Naive thymus-derived CD4-positive, alpha-beta T cell (primary cell): Measurements from ENCODE around the gene NATD1. TPM values are rescaled to one million over a fixed set of nuclear protein-coding genes. Genes with fewer than 3 reads are reported as not detected.

Source experiments
- ATAC-seq: fragments of 150-1000 bp; cut with Tn5 transposase; 2 replicates; pipeline ENCODE4 v1.10.0; 2021; ENCODE audit warnings: mild to moderate bottlenecking, moderate library complexity
- CTCF ChIA-PET: fragments of 350-600 bp; sonication (Branson Sonifier 250); formaldehyde crosslinking; loops from one replicate; lab custom pipeline; 2021; ENCODE audit warnings: antibody characterized with exemption; lab: Charles Lee
- POLR2A ChIA-PET: fragments of 350-600 bp; sonication (Branson Sonifier 250); formaldehyde crosslinking; loops from one replicate; lab custom pipeline; 2021; ENCODE audit warnings: antibody characterized with exemption, inconsistent platforms; lab: Charles Lee
- DNase-seq, 9 donors: peaks; one replicate each; pipeline versions ENCODE4 v3.0.0 to v3.0.0-alpha.2; 2020 to 2022; ENCODE audit warnings: mixed read lengths in 1 of 9
- H3K27ac ChIP-seq: one replicate; pipeline ENCODE4 v1.7.0; 2013; ENCODE audit warnings: mild to moderate bottlenecking, low read depth, low read length, moderate library complexity
- H3K27me3 ChIP-seq, 2 donors: one replicate each; pipeline ENCODE4 v1.7.0; 2013; ENCODE audit warnings: low read length in 2 of 2, mild to moderate bottlenecking in 2 of 2, moderate library complexity in 2 of 2; ENCODE audit not compliant: control insufficient read depth in 2 of 2, insufficient read depth in 2 of 2
- H3K36me3 ChIP-seq, 3 experiments: 1 replicate in 2 of 3; 2 replicates in 1 of 3; pipeline ENCODE4 v1.7.0; 2013; ENCODE audit warnings: low read length in 3 of 3, mild to moderate bottlenecking in 3 of 3, moderate library complexity in 1 of 3; ENCODE audit not compliant: insufficient read depth in 3 of 3, control insufficient read depth in 2 of 3
- H3K4me1 ChIP-seq, 2 donors: one replicate each; pipeline ENCODE4 v1.7.0; 2013; ENCODE audit warnings: low read length in 2 of 2, mild to moderate bottlenecking in 2 of 2, moderate library complexity in 1 of 2; ENCODE audit not compliant: control insufficient read depth in 2 of 2, insufficient read depth in 2 of 2
- H3K4me3 ChIP-seq: 2 replicates; pipeline ENCODE4 v1.7.0; 2013; ENCODE audit warnings: mild to moderate bottlenecking, low read length
- H3K9me3 ChIP-seq, 3 experiments: 1 replicate in 2 of 3; 2 replicates in 1 of 3; pipeline ENCODE4 v1.7.0; 2013; ENCODE audit warnings: low read length in 3 of 3; ENCODE audit not compliant: control insufficient read depth in 2 of 3
- H3K27ac Mint-ChIP-seq, 9 donors: one replicate each; pipeline ENCODE4 v1.8.0; 2020 to 2022; ENCODE audit warnings: mixed read lengths in 9 of 9, mild to moderate bottlenecking in 8 of 9, moderate library complexity in 5 of 9, inconsistent platforms in 2 of 9
- H3K27me3 Mint-ChIP-seq, 5 donors: one replicate each; pipeline ENCODE4 v1.8.0; 2021 to 2022; ENCODE audit warnings: mixed read lengths in 5 of 5, mild to moderate bottlenecking in 1 of 5
- H3K36me3 Mint-ChIP-seq, 5 donors: one replicate each; pipeline ENCODE4 v1.8.0; 2020 to 2022; ENCODE audit warnings: mixed read lengths in 5 of 5, mild to moderate bottlenecking in 3 of 5, inconsistent platforms in 1 of 5
- H3K4me1 Mint-ChIP-seq, 7 donors: one replicate each; pipeline ENCODE4 v1.8.0; 2020 to 2022; ENCODE audit warnings: mixed read lengths in 7 of 7, mild to moderate bottlenecking in 3 of 7, inconsistent platforms in 1 of 7
- H3K4me3 Mint-ChIP-seq, 10 donors: one replicate each; pipeline ENCODE4 v1.8.0; 2020 to 2022; ENCODE audit warnings: mild to moderate bottlenecking in 10 of 10, mixed read lengths in 10 of 10, moderate library complexity in 6 of 10, inconsistent platforms in 2 of 10
- H3K9me3 Mint-ChIP-seq, 11 donors: one replicate each; pipeline ENCODE4 v1.8.0; 2020 to 2022; ENCODE audit warnings: mixed read lengths in 11 of 11, mild to moderate bottlenecking in 4 of 11, inconsistent platforms in 1 of 11, moderate library complexity in 1 of 11
- intact Hi-C, 2 donors: fragments of 100-400 bp; cut with micrococcal nuclease; formaldehyde crosslinking; loops; one replicate each; pipeline ENCODE4 v1.15.1; 2023
- polyA plus RNA-seq, 2 donors: library from polyadenylated mRNA; unstranded; fragments of 300-500 nt; fragmentation: Illumina TruSeq; gene quantifications; one replicate each; pipeline ENCODE4 v1.2.3, GENCODE V29; 2021
- total RNA-seq, 6 experiments: library from RNA in 5 of 6; stranded (reverse) in 5 of 6; gene quantifications; 1 replicate in 5 of 6; 2 replicates in 1 of 6; pipeline ENCODE4 v1.2.3 and lab custom pipeline; 2021 to 2026

The NATD1 gene
- total and polyA plus RNA-seq, 7 experiments from 2014 or later: 1.7 to 11.1 (median 7.1) TPM

DNA sequence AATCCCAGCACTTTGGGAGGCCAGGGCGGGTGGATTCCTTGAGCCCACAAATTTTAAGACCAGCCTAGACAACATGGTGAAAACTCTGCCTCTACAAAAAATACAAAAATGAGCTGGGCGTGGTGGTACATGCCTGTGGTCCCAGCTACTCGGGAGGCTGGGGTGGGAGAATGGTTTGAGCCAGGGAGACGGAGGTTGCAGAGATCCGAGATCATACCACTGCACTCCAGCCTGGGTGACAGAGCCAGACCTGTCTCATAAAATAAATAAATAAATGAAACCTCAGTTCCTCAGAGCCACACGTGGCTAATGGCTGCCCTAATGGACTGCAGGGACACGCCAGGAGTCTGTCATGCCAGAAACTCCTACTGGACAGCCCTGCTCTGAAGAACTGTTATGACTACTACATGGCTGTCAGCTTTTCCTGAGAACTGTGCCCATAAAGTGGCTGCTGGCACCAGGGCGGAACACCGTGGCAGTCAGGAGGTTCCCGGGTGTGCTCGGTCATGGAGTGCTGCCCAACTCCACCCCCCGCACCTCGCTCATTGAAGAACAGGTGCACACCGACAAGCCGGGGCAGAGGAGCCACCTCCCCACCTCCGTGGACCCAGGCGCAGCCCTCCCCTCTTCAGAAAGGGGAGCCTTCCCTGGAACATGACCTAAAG lies 43.6 kb downstream of the NATD1 start:
- no peaks in the 10 kb centered on the region for H3K27me3 Mint-ChIP-seq
- Histone ChIP-seq H3K4me3 (no peak overlapping the region), H3K9me3 (no peaks in the 10 kb centered on the region), H3K27ac (no peak overlapping the region), H3K36me3 (peaks cover 0 to 37% (median 0%) of the 10 kb centered on the region in 3 experiments), H3K27me3 (no peaks in the 10 kb centered on the region), H3K4me1 (peaks cover 20 to 21% of the 10 kb centered on the region in 2 donors)
- H3K4me1 Mint-ChIP-seq: peaks cover 34 to 67% (median 58%) of the 10 kb centered on the region in 7 donors
- H3K4me3 Mint-ChIP-seq: peak overlapping the region in 1 of 10 donors; percentile 29
- POLR2A ChIA-PET: no interaction called here
- peak overlapping the region in 2 of 9 donors; percentile 39 to 46 for H3K27ac Mint-ChIP-seq
- no peaks in the 10 kb centered on the region for H3K9me3 Mint-ChIP-seq
- peaks cover 0 to 8% (median 0%) of the 10 kb centered on the region in 5 donors for H3K36me3 Mint-ChIP-seq
- ATAC-seq: no peak
- CTCF ChIA-PET: no interaction called here
- no peak for DNase-seq
- intact Hi-C loops: no loop called here

- H3K27me3 Mint-ChIP-seq: no peaks in the 10 kb centered on the region
- H3K4me3 Mint-ChIP-seq: no peak overlapping the region
- Histone ChIP-seq H3K4me1 (peaks cover 19 to 21% of the 10 kb centered on the region in 2 donors), H3K27me3 (no peaks in the 10 kb centered on the region), H3K36me3 (peaks cover 0 to 33% (median 0%) of the 10 kb centered on the region in 3 experiments), H3K4me3 (no peak overlapping the region), H3K9me3 (no peaks in the 10 kb centered on the region), H3K27ac (no peak overlapping the region)
- H3K9me3 Mint-ChIP-seq: no peaks in the 10 kb centered on the region
- intact Hi-C loops: no loop called here
- H3K4me1 Mint-ChIP-seq: peaks cover 32 to 72% (median 61%) of the 10 kb centered on the region in 7 donors
- ChIA-PET CTCF (no interaction called here), POLR2A (interaction anchor here (0.8 kb wide), 1 partner anchor 39 kb away, joined by 3 read pairs; no protein-coding TSS in a partner anchor)
- DNase-seq: no peak
- H3K27ac Mint-ChIP-seq: peak overlapping the region in 1 of 9 donors; percentile 70
- no peak for ATAC-seq
- peaks cover 0 to 8% (median 0%) of the 10 kb centered on the region in 5 donors for H3K36me3 Mint-ChIP-seq
Observed at GRCh38 chr17:21208352-21208751, 44.9 kb downstream of the NATD1 start.

- H3K9me3 ChIP-seq: no peaks in the 10 kb centered on the region
- ATAC-seq (no peak), DNase-seq (no peak)
- Mint-ChIP-seq H3K27me3 (no peaks in the 10 kb centered on the region), H3K4me1 (peaks cover 14 to 66% (median 44%) of the 10 kb centered on the region in 7 donors), H3K36me3 (peaks cover 0 to 7% (median 0%) of the 10 kb centered on the region in 5 donors), H3K9me3 (no peaks in the 10 kb centered on the region), H3K4me3 (no peak overlapping the region), H3K27ac (peak overlapping the region in 6 of 9 donors; percentile 9 to 57 (median 24))
- POLR2A ChIA-PET: interaction anchor here (1.5 kb wide), 1 partner anchor 9 kb away, joined by 4 read pairs; the partner anchor contains the start of gene TMEM11
- CTCF ChIA-PET: no interaction called here
- no peak overlapping the region for H3K27ac ChIP-seq
- intact Hi-C loops: no loop called here
- no peaks in the 10 kb centered on the region for H3K27me3 ChIP-seq
- H3K4me3 ChIP-seq: no peak overlapping the region
- peaks cover 0 to 45% (median 0%) of the 10 kb centered on the region in 3 experiments for H3K36me3 ChIP-seq
- no peaks in the 10 kb centered on the region for H3K4me1 ChIP-seq
Observed at GRCh38 chr17:21204935-21205334, 48.3 kb downstream of the NATD1 start.

DNA sequence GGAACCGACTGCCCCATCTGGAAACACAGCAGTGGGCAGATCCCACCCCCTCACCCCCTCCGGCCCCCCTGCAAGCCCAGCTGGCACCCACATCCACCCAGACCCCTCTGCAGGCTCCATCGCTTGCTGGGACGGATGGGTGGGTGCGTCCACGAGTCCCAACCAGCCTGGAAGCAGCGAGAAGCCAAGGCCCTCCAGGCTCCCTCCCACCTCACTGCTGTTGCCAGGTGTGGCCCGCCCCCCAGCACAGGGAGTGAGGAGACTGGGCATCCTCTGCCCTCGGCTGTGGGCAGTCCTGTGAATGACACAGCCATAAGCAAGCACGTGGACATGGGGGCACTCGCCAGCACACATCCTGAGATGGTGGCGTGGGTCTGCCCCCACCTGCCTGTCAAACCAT lies 50.7 kb downstream of the NATD1 start:
- H3K4me3 Mint-ChIP-seq: no peak overlapping the region
- DNase-seq (no peak), ATAC-seq (no peak)
- peaks cover 11 to 70% (median 38%) of the 10 kb centered on the region in 7 donors for H3K4me1 Mint-ChIP-seq
- intact Hi-C loops: no loop called here
- H3K9me3 Mint-ChIP-seq: no peaks in the 10 kb centered on the region
- no peaks in the 10 kb centered on the region for H3K27me3 Mint-ChIP-seq
- ChIA-PET CTCF (interaction anchor here (0.6 kb wide), 1 partner anchor 82 kb away, joined by 3 read pairs; no protein-coding TSS in a partner anchor), POLR2A (no interaction called here)
- no peak overlapping the region for H3K4me3 ChIP-seq
- H3K27ac ChIP-seq: no peak overlapping the region
- peak overlapping the region in 2 of 9 donors; percentile 20 to 36 for H3K27ac Mint-ChIP-seq
- no peaks in the 10 kb centered on the region for H3K9me3 ChIP-seq
- H3K27me3 ChIP-seq: no peaks in the 10 kb centered on the region
- peaks cover 2 to 15% (median 4%) of the 10 kb centered on the region in 5 donors for H3K36me3 Mint-ChIP-seq
- H3K4me1 ChIP-seq: no peaks in the 10 kb centered on the region
- peaks cover 0 to 48% (median 3%) of the 10 kb centered on the region in 3 experiments for H3K36me3 ChIP-seq

DNA sequence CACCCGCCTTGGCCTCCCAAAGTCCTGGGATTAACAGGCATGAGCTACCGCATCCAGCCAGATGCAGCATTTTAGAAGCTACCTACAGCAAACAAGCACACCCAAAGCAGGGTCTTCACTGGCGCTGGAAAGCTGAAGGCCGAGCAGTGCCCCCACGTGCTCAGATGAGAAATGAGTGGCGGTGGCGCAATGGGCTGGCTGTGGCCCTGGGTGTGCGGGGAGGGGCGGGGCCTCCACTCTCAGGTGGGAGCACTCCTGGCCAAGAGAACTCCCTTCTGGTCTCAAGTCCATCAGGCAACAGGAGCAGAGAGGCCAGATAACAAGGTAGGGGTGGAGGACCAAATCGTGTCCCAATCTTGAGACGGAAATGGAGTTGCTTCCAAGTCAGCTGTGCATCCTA lies 51.3 kb downstream of the NATD1 start:
- POLR2A ChIA-PET: no interaction called here
- no peak overlapping the region for H3K27ac ChIP-seq
- H3K4me3 ChIP-seq: no peak overlapping the region
- H3K36me3 ChIP-seq: peaks cover 0 to 55% (median 5%) of the 10 kb centered on the region in 3 experiments
- Mint-ChIP-seq H3K27me3 (no peaks in the 10 kb centered on the region), H3K27ac (peak overlapping the region in 1 of 9 donors; percentile 43), H3K36me3 (peaks cover 2 to 21% (median 9%) of the 10 kb centered on the region in 5 donors), H3K4me1 (peaks cover 11 to 65% (median 36%) of the 10 kb centered on the region in 7 donors), H3K9me3 (no peaks in the 10 kb centered on the region), H3K4me3 (no peak overlapping the region)
- intact Hi-C loops: no loop called here
- H3K27me3 ChIP-seq: no peaks in the 10 kb centered on the region
- no peaks in the 10 kb centered on the region for H3K4me1 ChIP-seq
- CTCF ChIA-PET: no interaction called here
- no peak for DNase-seq
- no peaks in the 10 kb centered on the region for H3K9me3 ChIP-seq
- ATAC-seq: no peak

GRCh38 chr17:21201298-21201595 lies 52.0 kb downstream of the NATD1 start:
- H3K27me3 Mint-ChIP-seq: no peaks in the 10 kb centered on the region
- Histone ChIP-seq H3K4me3 (no peak overlapping the region), H3K27me3 (no peaks in the 10 kb centered on the region), H3K36me3 (peaks cover 0 to 61% (median 5%) of the 10 kb centered on the region in 3 experiments), H3K27ac (no peak overlapping the region), H3K9me3 (no peaks in the 10 kb centered on the region), H3K4me1 (no peaks in the 10 kb centered on the region)
- no peak for DNase-seq
- peaks cover 2 to 26% (median 9%) of the 10 kb centered on the region in 5 donors for H3K36me3 Mint-ChIP-seq
- no peaks in the 10 kb centered on the region for H3K9me3 Mint-ChIP-seq
- H3K4me1 Mint-ChIP-seq: peaks cover 11 to 63% (median 36%) of the 10 kb centered on the region in 7 donors
- POLR2A ChIA-PET: no interaction called here
- H3K27ac Mint-ChIP-seq: peak overlapping the region in 4 of 9 donors; percentile 4 to 79 (median 48)
- intact Hi-C loops: no loop called here
- CTCF ChIA-PET: no interaction called here
- ATAC-seq: no peak
- H3K4me3 Mint-ChIP-seq: no peak overlapping the region
